Naive thymus-derived CD4-positive, alpha-beta T cell (primary cell): ENCODE results near the gene TSKS. TPM values are rescaled to one million over a fixed set of nuclear protein-coding genes. Genes with fewer than 3 reads are reported as not detected.

Source experiments
- ATAC-seq: fragments of 150-1000 bp; cut with Tn5 transposase; 2 replicates; pipeline ENCODE4 v1.10.0; 2021; ENCODE audit warnings: mild to moderate bottlenecking, moderate library complexity
- CTCF ChIA-PET: fragments of 350-600 bp; sonication (Branson Sonifier 250); formaldehyde crosslinking; loops from one replicate; lab custom pipeline; 2021; ENCODE audit warnings: antibody characterized with exemption; lab: Charles Lee
- POLR2A ChIA-PET: fragments of 350-600 bp; sonication (Branson Sonifier 250); formaldehyde crosslinking; loops from one replicate; lab custom pipeline; 2021; ENCODE audit warnings: antibody characterized with exemption, inconsistent platforms; lab: Charles Lee
- DNase-seq, 9 donors: peaks; one replicate each; pipeline versions ENCODE4 v3.0.0 to v3.0.0-alpha.2; 2020 to 2022; ENCODE audit warnings: mixed read lengths in 1 of 9
- H3K27ac ChIP-seq: one replicate; pipeline ENCODE4 v1.7.0; 2013; ENCODE audit warnings: mild to moderate bottlenecking, low read depth, low read length, moderate library complexity
- H3K27me3 ChIP-seq, 2 donors: one replicate each; pipeline ENCODE4 v1.7.0; 2013; ENCODE audit warnings: low read length in 2 of 2, mild to moderate bottlenecking in 2 of 2, moderate library complexity in 2 of 2; ENCODE audit not compliant: control insufficient read depth in 2 of 2, insufficient read depth in 2 of 2
- H3K36me3 ChIP-seq, 3 experiments: 1 replicate in 2 of 3; 2 replicates in 1 of 3; pipeline ENCODE4 v1.7.0; 2013; ENCODE audit warnings: low read length in 3 of 3, mild to moderate bottlenecking in 3 of 3, moderate library complexity in 1 of 3; ENCODE audit not compliant: insufficient read depth in 3 of 3, control insufficient read depth in 2 of 3
- H3K4me1 ChIP-seq, 2 donors: one replicate each; pipeline ENCODE4 v1.7.0; 2013; ENCODE audit warnings: low read length in 2 of 2, mild to moderate bottlenecking in 2 of 2, moderate library complexity in 1 of 2; ENCODE audit not compliant: control insufficient read depth in 2 of 2, insufficient read depth in 2 of 2
- H3K4me3 ChIP-seq: 2 replicates; pipeline ENCODE4 v1.7.0; 2013; ENCODE audit warnings: mild to moderate bottlenecking, low read length
- H3K9me3 ChIP-seq, 3 experiments: 1 replicate in 2 of 3; 2 replicates in 1 of 3; pipeline ENCODE4 v1.7.0; 2013; ENCODE audit warnings: low read length in 3 of 3; ENCODE audit not compliant: control insufficient read depth in 2 of 3
- H3K27ac Mint-ChIP-seq, 9 donors: one replicate each; pipeline ENCODE4 v1.8.0; 2020 to 2022; ENCODE audit warnings: mixed read lengths in 9 of 9, mild to moderate bottlenecking in 8 of 9, moderate library complexity in 5 of 9, inconsistent platforms in 2 of 9
- H3K27me3 Mint-ChIP-seq, 5 donors: one replicate each; pipeline ENCODE4 v1.8.0; 2021 to 2022; ENCODE audit warnings: mixed read lengths in 5 of 5, mild to moderate bottlenecking in 1 of 5
- H3K36me3 Mint-ChIP-seq, 5 donors: one replicate each; pipeline ENCODE4 v1.8.0; 2020 to 2022; ENCODE audit warnings: mixed read lengths in 5 of 5, mild to moderate bottlenecking in 3 of 5, inconsistent platforms in 1 of 5
- H3K4me1 Mint-ChIP-seq, 7 donors: one replicate each; pipeline ENCODE4 v1.8.0; 2020 to 2022; ENCODE audit warnings: mixed read lengths in 7 of 7, mild to moderate bottlenecking in 3 of 7, inconsistent platforms in 1 of 7
- H3K4me3 Mint-ChIP-seq, 10 donors: one replicate each; pipeline ENCODE4 v1.8.0; 2020 to 2022; ENCODE audit warnings: mild to moderate bottlenecking in 10 of 10, mixed read lengths in 10 of 10, moderate library complexity in 6 of 10, inconsistent platforms in 2 of 10
- H3K9me3 Mint-ChIP-seq, 11 donors: one replicate each; pipeline ENCODE4 v1.8.0; 2020 to 2022; ENCODE audit warnings: mixed read lengths in 11 of 11, mild to moderate bottlenecking in 4 of 11, inconsistent platforms in 1 of 11, moderate library complexity in 1 of 11
- intact Hi-C, 2 donors: fragments of 100-400 bp; cut with micrococcal nuclease; formaldehyde crosslinking; loops; one replicate each; pipeline ENCODE4 v1.15.1; 2023
- polyA plus RNA-seq, 2 donors: library from polyadenylated mRNA; unstranded; fragments of 300-500 nt; fragmentation: Illumina TruSeq; gene quantifications; one replicate each; pipeline ENCODE4 v1.2.3, GENCODE V29; 2021
- total RNA-seq, 6 experiments: library from RNA in 5 of 6; stranded (reverse) in 5 of 6; gene quantifications; 1 replicate in 5 of 6; 2 replicates in 1 of 6; pipeline ENCODE4 v1.2.3 and lab custom pipeline; 2021 to 2026

The TSKS gene
- total and polyA plus RNA-seq, 7 experiments from 2014 or later = 0.51 to 3.6 (median 1.5) TPM

DNA sequence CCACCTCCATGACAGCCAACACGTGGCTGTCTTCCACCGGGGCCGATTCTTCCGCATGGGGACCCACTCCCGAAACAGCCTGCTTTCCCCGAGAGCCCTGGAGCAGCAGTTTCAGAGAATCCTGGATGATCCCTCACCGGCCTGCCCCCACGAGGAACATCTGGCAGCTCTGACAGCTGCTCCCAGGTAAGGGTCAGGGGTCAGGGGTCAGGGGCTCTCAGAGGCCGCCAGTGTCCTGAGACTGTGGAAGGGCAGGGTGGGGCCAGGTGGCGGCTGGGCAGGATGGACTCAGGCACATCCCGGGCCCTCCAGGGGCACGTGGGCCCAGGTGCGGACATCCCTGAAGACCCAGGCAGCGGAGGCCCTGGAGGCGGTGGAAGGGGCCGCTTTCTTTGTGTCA lies 57.2 kb downstream of the TSKS start:
- DNase-seq (no peak), ATAC-seq (no peak)
- Mint-ChIP-seq H3K4me3 (no peak overlapping the region), H3K27ac (no peak overlapping the region), H3K36me3 (no peaks in the 10 kb centered on the region), H3K9me3 (peaks cover 0 to 2% (median 0%) of the 10 kb centered on the region in 11 donors), H3K4me1 (peaks cover 0 to 4% (median 0%) of the 10 kb centered on the region in 7 donors), H3K27me3 (peaks cover 0 to 8% (median 0%) of the 10 kb centered on the region in 5 donors)
- no peaks in the 10 kb centered on the region for H3K36me3 ChIP-seq
- CTCF ChIA-PET = no interaction called here
- no peak overlapping the region for H3K4me3 ChIP-seq
- POLR2A ChIA-PET = interaction anchor here (1.0 kb wide), 1 partner anchor 12 kb away, joined by 3 read pairs; no protein-coding TSS in a partner anchor
- H3K4me1 ChIP-seq = no peaks in the 10 kb centered on the region
- no peaks in the 10 kb centered on the region for H3K9me3 ChIP-seq
- no peak overlapping the region for H3K27ac ChIP-seq
- H3K27me3 ChIP-seq = no peaks in the 10 kb centered on the region
- intact Hi-C loops = no loop called here

DNA sequence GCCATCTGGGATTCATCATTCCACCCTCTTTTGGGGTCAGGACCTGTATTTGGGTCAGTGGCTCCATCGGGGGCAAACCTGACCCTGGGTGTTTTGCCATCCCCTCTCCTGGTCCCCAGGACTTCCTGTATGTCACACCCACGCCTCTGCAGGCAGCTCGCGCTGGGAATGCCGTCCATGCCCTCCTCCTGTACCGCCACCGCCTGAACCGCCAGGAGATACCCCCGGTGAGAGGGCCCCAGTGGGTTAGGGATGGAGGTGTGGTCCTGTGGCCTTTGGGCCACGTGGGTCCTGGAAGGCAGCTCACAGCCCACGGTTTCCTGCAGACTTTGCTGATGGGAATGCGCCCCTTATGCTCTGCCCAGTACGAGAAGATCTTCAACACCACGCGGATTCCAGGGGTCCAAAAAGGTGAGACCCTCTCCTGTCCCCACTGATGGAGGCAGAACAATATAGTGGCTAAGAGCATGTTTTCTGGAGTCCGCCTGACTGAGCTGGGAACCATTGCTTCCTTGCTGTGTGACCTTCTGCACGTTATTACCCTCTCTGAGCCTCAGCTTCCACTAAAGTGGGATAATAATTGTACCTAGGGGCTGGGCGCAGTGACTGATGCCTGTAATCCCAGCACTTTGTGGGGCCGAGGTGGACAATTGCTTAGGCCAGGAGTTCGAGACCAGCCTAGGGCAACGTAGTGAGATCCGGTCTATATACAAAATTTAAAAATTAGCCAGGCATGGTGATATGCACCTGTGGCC lies 58.0 kb downstream of the TSKS start:
- H3K4me1 ChIP-seq = no peaks in the 10 kb centered on the region
- Mint-ChIP-seq H3K4me1 (peaks cover 0 to 4% (median 0%) of the 10 kb centered on the region in 7 donors), H3K27ac (no peak overlapping the region), H3K9me3 (peaks cover 0 to 2% (median 0%) of the 10 kb centered on the region in 11 donors), H3K4me3 (no peak overlapping the region), H3K27me3 (peaks cover 0 to 8% (median 0%) of the 10 kb centered on the region in 5 donors), H3K36me3 (no peaks in the 10 kb centered on the region)
- DNase-seq = no peak
- POLR2A ChIA-PET = interaction anchor here (0.6 kb wide), 1 partner anchor 222 kb away, joined by 4 read pairs; no protein-coding TSS in a partner anchor
- H3K36me3 ChIP-seq = no peaks in the 10 kb centered on the region
- no peak overlapping the region for H3K27ac ChIP-seq
- H3K9me3 ChIP-seq = no peaks in the 10 kb centered on the region
- no peak overlapping the region for H3K4me3 ChIP-seq
- intact Hi-C loops = no loop called here
- CTCF ChIA-PET = no interaction called here
- H3K27me3 ChIP-seq = no peaks in the 10 kb centered on the region
- no peak for ATAC-seq

DNA sequence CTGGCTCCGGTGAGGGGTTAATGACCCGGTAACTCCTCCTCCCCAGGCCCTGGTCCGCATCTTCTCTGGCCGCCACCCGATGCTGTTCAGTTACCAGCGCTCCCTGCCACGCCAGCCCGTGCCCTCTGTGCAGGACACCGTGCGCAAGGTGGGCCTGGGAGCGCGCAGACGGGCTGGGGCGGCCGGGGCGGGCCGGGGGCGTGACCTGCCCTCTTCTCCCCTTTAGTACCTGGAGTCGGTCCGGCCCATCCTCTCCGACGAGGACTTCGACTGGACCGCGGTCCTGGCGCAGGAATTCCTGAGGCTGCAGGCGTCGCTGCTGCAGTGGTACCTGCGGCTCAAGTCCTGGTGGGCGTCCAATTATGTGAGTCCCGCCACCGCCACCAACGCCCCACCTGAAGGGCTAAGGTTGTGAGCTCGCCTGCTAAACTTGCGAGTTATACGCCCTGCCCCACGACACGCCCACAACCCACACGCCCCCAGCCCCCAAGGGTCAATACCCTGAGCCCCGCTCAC lies 61.8 kb downstream of the TSKS start:
- Mint-ChIP-seq H3K27ac (no peak overlapping the region), H3K4me3 (no peak overlapping the region), H3K36me3 (no peaks in the 10 kb centered on the region), H3K27me3 (no peaks in the 10 kb centered on the region), H3K4me1 (peaks cover 0 to 4% (median 0%) of the 10 kb centered on the region in 7 donors), H3K9me3 (no peaks in the 10 kb centered on the region)
- ChIA-PET POLR2A (no interaction called here), CTCF (no interaction called here)
- no peaks in the 10 kb centered on the region for H3K4me1 ChIP-seq
- no peaks in the 10 kb centered on the region for H3K36me3 ChIP-seq
- H3K9me3 ChIP-seq = no peaks in the 10 kb centered on the region
- H3K27me3 ChIP-seq = no peaks in the 10 kb centered on the region
- DNase-seq (no peak), ATAC-seq (no peak)
- no peak overlapping the region for H3K4me3 ChIP-seq
- intact Hi-C loops = no loop called here
- H3K27ac ChIP-seq = no peak overlapping the region

DNA sequence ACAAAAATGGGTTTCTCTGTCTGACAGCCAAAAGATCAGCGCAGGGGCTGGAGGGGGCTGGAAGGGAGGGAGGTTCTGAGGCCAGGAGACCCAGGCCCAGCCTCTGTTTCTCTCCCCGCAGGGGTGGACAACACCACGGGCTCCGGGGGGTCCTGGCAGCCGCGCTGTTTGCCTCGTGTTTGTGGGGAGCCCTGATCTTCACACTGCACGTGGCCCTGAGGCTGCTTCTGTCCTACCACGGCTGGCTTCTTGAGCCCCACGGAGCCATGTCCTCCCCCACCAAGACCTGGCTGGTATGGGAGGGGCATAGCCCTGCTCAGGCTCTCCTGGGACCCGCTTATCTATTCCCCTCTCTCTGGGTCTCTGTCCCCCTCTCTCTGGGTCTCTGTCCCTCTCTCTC lies 62.5 kb downstream of the TSKS start:
- DNase-seq (no peak), ATAC-seq (no peak)
- Mint-ChIP-seq H3K27ac (no peak overlapping the region), H3K9me3 (no peaks in the 10 kb centered on the region), H3K36me3 (no peaks in the 10 kb centered on the region), H3K4me3 (no peak overlapping the region), H3K27me3 (no peaks in the 10 kb centered on the region), H3K4me1 (peaks cover 0 to 4% (median 0%) of the 10 kb centered on the region in 7 donors)
- no peak overlapping the region for H3K4me3 ChIP-seq
- no peaks in the 10 kb centered on the region for H3K9me3 ChIP-seq
- intact Hi-C loops = no loop called here
- POLR2A ChIA-PET = interaction anchor here (1.0 to 1.8 kb wide), 2 partner anchors 10 to 24 kb away, joined by 3 to 4 read pairs; no protein-coding TSS in a partner anchor
- CTCF ChIA-PET = no interaction called here
- no peaks in the 10 kb centered on the region for H3K27me3 ChIP-seq
- no peaks in the 10 kb centered on the region for H3K4me1 ChIP-seq
- no peak overlapping the region for H3K27ac ChIP-seq
- H3K36me3 ChIP-seq = no peaks in the 10 kb centered on the region

DNA sequence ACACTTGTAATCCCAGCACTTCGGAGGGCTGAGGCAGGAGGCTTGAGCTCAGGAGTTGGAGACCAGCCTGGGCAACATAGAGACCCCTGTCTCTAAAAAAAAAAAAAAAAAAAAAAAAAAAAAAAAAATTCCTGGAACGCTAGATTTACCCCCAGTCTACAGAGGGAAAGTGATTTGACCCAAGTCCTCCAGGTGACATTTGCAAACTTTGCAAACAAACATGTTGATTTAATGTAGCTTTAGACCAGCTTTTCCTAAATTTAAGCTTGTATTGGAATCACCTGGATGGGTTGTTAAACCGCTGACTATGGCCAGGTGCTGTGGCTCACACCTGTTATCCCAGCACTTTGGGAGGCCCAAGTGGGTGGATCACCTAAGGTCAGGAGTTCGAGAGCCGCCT lies 63.7 kb downstream of the TSKS start:
- Mint-ChIP-seq H3K9me3 (no peaks in the 10 kb centered on the region), H3K36me3 (no peaks in the 10 kb centered on the region), H3K27me3 (no peaks in the 10 kb centered on the region), H3K4me1 (peaks cover 0 to 4% (median 0%) of the 10 kb centered on the region in 7 donors), H3K27ac (no peak overlapping the region), H3K4me3 (no peak overlapping the region)
- intact Hi-C loops = no loop called here
- Histone ChIP-seq H3K4me3 (no peak overlapping the region), H3K27me3 (no peaks in the 10 kb centered on the region), H3K36me3 (no peaks in the 10 kb centered on the region), H3K4me1 (no peaks in the 10 kb centered on the region), H3K27ac (no peak overlapping the region), H3K9me3 (no peaks in the 10 kb centered on the region)
- no peak for DNase-seq
- CTCF ChIA-PET = interaction anchor here (1.0 kb wide), 1 partner anchor 16 kb away, joined by 3 read pairs; no protein-coding TSS in a partner anchor
- no peak for ATAC-seq
- POLR2A ChIA-PET = interaction anchor here (0.5 to 1.8 kb wide), 4 partner anchors 9 to 1850 kb away, joined by 3 to 6 read pairs (median 4); no protein-coding TSS in a partner anchor

DNA sequence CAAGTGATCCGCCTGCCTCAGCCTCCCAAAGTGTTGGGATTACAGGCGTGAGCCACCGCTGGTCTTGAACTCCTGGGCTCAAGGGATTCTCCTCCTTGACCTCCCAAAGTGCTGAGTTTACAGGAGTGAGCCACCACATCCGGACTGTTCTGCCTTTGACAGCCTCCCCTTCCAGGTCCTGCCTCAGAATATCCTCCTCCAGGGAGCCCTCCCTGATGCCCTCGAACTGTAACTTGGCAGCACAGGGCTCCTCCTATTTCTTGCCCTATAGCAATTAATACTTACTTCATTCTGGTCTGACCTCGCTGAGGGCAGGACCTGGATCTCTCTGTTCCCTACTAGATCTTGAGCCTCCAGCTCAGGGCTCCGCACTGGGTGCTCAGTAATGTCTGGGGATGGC lies 66.2 kb downstream of the TSKS start:
- no peaks in the 10 kb centered on the region for H3K27me3 ChIP-seq
- Mint-ChIP-seq H3K4me1 (peaks cover 0 to 6% (median 3%) of the 10 kb centered on the region in 7 donors), H3K27ac (no peak overlapping the region), H3K36me3 (no peaks in the 10 kb centered on the region), H3K4me3 (no peak overlapping the region), H3K27me3 (peaks cover 0 to 5% (median 0%) of the 10 kb centered on the region in 5 donors), H3K9me3 (peaks cover 0 to 2% (median 0%) of the 10 kb centered on the region in 11 donors)
- H3K4me3 ChIP-seq = no peak overlapping the region
- DNase-seq = no peak
- no peak for ATAC-seq
- H3K9me3 ChIP-seq = no peaks in the 10 kb centered on the region
- ChIA-PET CTCF (no interaction called here), POLR2A (no interaction called here)
- H3K36me3 ChIP-seq = no peaks in the 10 kb centered on the region
- H3K27ac ChIP-seq = no peak overlapping the region
- no peaks in the 10 kb centered on the region for H3K4me1 ChIP-seq
- intact Hi-C loops = no loop called here
